NCI-H345 treated with DMSO at 0.1 percent for 48 hours (cell line): ENCODE results near the gene AKNAD1.
"Not testable (repeated sequence)": the region's sequence is repeated elsewhere in the genome, so short reads cannot be mapped to it uniquely, and the experiment has no call there.

Source experiments
- DNase-seq: peaks from one replicate; lab custom pipeline; 2025; ENCODE audit not compliant: unreplicated experiment; lab: John Stamatoyannopoulos, UW

Gene AKNAD1

DNA sequence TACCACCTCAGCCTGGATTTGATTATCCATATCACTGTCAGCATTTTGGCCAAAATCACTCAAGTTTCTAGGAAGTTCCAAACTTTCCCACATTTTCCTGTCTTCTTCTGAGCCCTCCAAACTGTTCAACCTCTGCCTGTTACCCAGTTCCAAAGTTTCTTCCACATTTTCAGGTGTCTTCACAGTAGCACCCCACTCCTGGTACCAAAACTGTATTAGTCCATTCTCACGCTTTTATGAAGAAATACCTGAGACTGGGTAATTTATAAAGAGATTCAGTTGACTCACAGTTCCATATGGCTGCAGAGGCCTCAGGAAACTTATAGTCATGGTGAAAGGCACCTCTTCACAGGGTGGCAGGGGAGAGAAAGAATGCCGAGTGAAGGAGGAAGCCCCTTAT is 71.0 kb downstream of the AKNAD1 start:
- DNase-seq = no peak

DNA sequence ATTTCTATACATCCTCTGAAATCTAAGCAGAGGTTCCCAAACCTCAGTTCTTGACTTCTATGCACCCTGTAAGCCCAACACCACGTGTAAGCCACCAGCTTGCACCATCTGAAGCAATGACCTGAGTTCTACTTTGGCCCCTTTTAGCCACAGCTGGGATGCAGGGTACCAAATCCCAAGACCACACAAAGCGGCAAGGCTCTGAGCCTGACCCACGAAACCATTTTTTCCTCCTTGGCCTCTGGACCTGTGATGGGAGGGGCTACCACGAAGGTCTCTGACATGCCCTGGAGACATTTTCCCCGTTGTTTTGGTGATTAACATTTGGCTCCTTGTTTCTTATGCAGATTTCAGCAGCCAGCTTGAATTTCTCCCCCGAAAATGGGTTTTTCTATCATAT is 71.6 kb downstream of the AKNAD1 start:
- DNase-seq = no peak

GRCh38 chr1:108781575-108781944 is 75.3 kb downstream of the AKNAD1 start:
- not testable (repeated sequence) for DNase-seq

GRCh38 chr1:108780937-108781574 is 75.8 kb downstream of the AKNAD1 start:
- peak; percentile 7 for DNase-seq

- no peak for DNase-seq
Observed at GRCh38 chr1:108779455-108779854, 77.4 kb downstream of the AKNAD1 start.

- no peak for DNase-seq
Observed at GRCh38 chr1:108777839-108778238, 79.1 kb downstream of the AKNAD1 start.

DNA sequence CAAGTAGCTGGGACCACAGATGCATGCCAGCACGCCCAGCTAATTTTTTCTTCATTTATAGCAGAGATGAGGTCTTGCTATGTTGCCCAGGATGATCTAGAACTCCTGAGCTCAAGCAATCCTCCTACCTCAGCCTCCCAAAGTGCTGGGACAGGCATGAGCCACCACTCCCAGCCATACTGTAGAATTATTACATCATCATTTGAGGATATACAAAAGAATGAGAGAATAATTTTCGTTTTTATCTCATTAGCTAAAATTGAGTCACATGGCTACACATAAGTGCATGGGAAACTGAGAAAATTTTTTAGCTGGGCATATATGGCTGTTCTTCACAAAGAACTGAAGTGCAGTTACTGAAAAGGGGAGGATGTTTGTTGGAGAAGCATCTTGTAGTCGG is 89.2 kb downstream of the AKNAD1 start:
- DNase-seq = no peak

DNA sequence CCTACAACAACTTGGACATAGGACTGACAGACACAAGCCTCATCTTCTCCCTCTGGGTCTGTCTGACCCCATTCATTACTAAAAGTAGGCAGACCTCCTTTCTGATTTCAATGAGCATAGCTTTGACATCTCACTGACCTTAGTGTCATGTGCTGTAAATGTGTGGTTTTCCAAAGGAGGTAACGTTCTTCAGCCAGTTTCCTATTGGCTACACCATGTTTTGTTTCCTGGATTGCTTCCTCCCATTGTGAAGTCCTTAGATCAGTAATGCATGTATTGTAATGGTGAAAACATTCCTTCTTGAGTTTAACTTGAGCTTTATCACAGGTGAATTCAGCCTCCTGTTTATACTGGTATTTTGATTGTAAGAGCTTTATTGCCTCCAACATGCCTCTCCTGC is 89.8 kb downstream of the AKNAD1 start:
- DNase-seq = no peak
